ENCODE measurements around the gene RNF157. TPM values are rescaled to one million over a fixed set of nuclear protein-coding genes. Genes with fewer than 3 reads are reported as not detected.

The RNF157 gene
- total RNA-seq, 1 donor from 2014 or later, result 18.0 TPM

GRCh38 chr17:76137351-76138233, 102.7 kb downstream of the RNF157 start:
- ATAC-seq (no peak), DNase-seq (no peak)
- intact Hi-C loops (cut with micrococcal nuclease), result no loop called here

- intact Hi-C loops (cut with micrococcal nuclease), result no loop called here
- ATAC-seq, result no peak
Measured at GRCh38 chr17:76137001-76137350, 103.3 kb downstream of the RNF157 start.

DNA sequence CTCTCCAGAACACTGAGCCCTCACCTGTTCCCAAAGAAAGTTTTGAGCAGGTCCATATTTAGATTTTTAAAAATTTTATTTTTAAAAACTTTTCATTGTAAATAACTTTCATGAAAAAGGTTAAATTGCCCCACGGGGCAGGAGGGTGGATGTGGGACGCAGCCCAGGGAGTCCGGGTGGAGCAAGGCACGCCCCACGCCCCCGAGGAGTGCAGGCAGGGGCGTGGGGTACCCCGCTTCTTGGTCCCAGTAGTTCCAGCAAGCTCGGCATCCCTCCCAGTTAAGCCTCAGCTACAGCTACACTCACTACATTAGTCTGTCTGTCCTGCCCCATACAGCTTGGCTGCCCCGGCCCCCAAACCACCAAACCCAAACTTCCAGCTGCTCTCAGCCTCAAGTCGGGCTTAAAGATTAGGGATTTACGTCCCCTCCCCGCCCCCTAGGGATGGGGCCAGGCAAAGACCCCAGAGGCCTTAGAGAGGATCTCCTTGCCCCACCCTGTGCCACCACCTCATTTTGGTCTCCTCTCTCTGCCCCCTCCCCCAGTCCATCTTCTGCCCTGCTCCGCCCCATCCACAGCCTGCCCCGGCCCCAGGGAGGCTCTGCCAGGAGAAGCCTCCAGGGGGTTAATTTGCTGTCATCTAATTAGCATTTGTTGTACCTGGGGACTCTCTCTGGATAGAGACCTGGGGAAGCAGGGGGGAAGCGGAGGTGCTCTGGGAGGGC, 103.9 kb downstream of the RNF157 start:
- no peak for DNase-seq
- ATAC-seq, result no peak
- intact Hi-C loops (cut with micrococcal nuclease), result no loop called here

More at GRCh38 chr17:76137001-76137350, 103.3 kb downstream of the RNF157 start:
- no peak for DNase-seq

GRCh38 chr17:76135810-76136188, 104.5 kb downstream of the RNF157 start:
- ATAC-seq (no peak), DNase-seq (no peak)
- intact Hi-C loops (cut with micrococcal nuclease), result no loop called here

DNA sequence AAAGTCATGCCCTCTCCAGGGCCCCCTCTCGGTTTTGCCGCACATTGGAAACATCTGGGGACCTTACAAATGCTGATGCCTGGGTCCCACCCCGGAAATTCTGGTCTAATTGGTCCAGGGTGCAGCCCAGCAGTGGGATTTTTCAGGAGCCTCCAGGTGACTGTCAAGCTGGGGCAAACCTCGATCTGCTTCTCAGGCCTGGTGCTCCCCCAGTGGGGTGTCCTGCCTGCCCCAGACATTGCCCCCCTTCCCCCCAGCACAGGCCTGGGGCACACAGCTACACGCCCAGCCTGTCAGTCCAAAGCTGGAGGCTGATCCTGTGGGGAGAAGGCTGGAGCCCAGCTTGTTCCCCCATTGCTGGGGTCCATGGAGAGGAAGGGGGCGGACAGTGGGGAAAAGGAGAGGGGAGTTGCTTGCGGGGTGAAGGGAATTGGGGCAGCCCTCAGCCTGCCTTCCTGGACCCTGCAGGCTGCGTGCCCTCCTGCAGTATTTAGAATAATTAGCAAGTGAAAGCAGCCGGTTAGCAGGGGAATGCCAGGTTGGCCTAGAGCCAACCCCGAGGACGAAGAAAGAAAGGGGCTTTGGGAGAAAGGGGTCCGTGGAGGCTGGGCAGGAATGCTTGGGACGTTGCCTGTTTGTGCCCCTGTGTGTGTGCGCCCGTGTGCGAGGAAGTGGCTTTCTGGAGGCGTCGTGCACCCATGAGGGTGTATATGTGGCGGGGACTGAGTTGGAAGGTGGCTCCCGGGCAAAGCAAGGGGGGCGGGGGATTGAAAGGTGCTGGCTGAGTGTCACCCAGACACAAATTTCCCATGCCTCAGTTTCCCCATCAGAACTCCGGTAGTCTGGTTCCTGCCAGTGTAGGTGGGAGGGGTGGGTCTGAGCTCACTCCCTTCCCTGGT, 105.1 kb downstream of the RNF157 start:
- DNase-seq (no peak), ATAC-seq (no peak)
- intact Hi-C loops (cut with micrococcal nuclease), result no loop called here

DNA sequence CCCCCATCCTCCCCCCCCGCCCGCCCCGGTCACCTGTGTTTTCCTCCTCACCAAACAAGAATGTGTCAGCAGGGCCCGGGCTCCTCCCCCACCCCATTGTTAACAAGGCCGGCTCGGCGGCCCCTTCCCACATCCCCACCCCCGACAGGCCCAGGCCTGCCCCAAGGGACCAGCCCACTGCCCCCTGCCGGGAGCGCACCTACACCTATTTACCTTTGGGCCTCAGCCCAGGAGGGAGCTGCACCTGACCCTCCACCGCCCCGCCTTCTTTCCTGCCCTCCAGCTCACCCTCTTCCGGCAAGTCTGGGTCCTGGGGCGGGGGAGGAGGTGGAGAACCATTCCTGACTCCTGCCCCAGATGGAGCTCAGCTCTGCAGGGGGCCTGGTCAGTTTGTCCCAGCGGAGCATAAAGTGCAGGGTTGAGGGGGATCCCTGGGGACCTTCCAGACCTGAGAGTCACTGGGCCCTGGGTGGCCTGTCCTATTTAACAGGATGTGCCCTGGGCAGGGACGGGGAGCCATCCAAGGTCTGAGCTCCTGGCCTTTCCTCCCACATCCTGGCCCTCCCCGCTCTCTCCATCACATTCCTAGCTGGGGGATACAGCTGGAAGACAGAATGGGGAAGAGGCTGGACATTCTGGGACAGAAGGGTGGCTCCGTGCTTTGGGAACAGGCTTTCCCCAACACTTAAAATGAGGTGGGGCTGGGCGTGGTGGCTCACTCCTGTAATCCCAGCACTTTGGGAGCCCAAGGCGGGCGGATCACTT, 107.5 kb downstream of the RNF157 start:
- ATAC-seq, result no peak
- no peak for DNase-seq

GRCh38 chr17:76131692-76132573, 108.4 kb downstream of the RNF157 start:
- no peak for DNase-seq
- intact Hi-C loops (cut with micrococcal nuclease), result no loop called here
- no peak for ATAC-seq

More for the DNA sequence above, 107.5 kb downstream of the RNF157 start:
- intact Hi-C loops (cut with micrococcal nuclease), result no loop called here

DNA sequence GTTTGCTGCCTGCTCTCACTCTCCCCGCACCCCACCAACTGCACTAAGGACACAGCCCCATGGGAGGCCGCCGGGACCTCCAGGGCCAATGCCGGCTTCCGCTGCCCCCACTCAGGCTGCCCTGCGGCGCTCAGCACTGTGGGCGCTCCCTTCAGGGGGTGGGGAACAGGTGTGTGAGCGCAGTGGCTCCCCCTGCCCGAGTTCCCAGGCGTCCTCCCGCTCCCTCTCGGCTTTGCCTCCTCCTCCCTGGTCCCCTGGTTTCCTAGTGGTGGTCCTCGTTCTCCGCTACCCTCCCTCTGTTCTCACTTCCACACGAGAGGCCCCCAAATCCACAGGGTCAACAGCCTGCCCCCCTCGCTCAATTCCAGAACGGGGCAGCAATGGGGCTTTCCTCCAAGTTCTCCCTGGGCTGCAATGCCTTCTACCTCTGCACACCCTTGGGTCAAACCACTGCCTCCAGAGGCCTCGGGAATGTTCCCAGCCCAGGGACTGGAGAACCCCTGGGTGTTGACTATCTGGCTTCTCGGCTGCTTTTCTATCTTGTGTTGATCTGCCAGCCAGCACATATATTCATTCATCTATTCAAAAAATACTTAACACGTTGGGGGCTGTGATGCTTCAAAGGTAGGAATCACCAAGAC, 109.1 kb downstream of the RNF157 start:
- intact Hi-C loops (cut with micrococcal nuclease), result no loop called here
- DNase-seq, result no peak
- no peak for ATAC-seq

DNA sequence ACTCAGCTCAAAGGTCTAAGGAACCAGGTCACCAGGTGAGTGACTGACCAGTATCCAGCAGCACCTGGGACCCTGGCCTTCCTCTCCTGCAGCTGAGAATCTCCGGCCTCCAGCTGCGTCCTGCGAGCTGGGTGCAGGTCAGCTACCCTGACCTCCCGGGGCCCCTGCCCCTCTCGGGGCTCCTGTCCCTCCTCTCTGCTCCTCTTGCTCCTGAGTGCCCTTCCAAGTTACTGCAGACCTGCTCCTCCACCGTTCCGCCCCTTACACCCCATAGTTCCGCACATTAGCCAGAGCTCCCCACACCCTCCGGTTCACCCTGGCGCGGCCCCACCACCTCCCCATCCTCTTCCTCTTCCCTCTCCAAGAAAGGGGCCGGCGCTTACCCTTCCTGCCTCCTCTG, 109.8 kb downstream of the RNF157 start:
- intact Hi-C loops (cut with micrococcal nuclease), result no loop called here

DNA sequence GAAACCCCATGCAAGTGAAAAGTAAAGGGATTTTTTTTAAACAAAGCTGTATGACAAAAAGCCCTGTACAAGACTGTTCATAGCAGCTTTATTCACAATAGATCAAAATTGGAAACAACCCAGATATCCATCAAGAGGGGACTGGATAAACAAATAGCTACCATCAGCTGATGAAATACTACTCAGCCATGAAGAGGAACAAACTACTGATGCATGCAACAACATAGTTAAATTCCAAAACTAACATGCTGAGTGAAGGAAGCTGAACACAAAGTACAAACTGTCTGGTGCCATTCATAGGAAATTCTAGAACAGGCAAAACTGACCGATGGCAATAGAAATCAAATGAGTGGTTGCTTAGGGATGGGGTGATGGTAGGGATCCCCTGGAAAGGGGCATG, 114.4 kb downstream of the RNF157 start:
- DNase-seq (no peak), ATAC-seq (no peak)
- intact Hi-C loops (cut with micrococcal nuclease), result no loop called here

More for the DNA sequence above, 109.8 kb downstream of the RNF157 start:
- ATAC-seq (no peak), DNase-seq (no peak)

GRCh38 chr17:76125391-76125675, 115.0 kb downstream of the RNF157 start:
- intact Hi-C loops (cut with micrococcal nuclease), result no loop called here
- ATAC-seq, result no peak

GRCh38 chr17:76124582-76125390, 115.5 kb downstream of the RNF157 start:
- no peak for DNase-seq
- no peak for ATAC-seq
- intact Hi-C loops (cut with micrococcal nuclease), result no loop called here

More at GRCh38 chr17:76125391-76125675, 115.0 kb downstream of the RNF157 start:
- no peak for DNase-seq

DNA sequence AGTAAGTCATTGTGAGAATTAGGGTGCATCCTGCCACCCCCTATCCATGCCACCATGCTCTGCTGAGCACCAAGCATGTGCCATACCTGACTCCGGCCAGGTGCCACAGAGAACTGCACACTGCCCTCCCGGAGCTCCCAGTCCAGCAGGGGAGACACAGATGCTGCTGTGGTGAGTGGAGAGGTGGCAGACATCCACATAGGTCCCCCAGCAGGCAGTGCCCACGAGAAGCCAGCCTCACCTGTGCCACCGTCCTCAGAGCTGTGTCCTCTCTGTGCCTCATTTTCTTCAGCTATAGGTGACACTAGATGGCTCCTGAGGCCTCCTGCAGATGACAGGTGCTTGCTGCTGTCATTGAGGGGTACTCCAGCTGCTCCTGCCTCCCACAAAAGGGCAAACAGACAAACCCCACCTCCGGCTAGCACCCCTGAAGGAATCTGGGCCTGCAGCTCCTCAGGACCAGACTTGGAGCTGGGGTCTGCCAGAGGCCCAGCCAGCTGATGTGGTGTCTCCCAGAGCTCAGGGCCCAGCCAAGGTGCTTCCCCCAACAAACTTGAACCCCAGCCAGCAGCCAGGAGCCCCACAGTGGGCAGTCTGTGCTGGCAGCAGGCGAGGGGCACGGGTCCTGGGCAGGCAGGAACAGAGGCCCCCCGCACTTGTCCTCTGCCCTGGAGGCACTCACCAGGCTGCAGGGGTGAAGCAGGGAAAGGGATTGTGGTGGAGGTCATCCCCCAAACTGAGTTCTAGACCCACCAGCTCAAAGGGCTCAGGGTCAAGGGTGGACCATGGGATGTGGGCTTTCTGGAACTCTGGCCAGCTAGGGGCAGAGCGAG, 116.3 kb downstream of the RNF157 start:
- ATAC-seq (no peak), DNase-seq (no peak)
- intact Hi-C loops (cut with micrococcal nuclease), result no loop called here

DNA sequence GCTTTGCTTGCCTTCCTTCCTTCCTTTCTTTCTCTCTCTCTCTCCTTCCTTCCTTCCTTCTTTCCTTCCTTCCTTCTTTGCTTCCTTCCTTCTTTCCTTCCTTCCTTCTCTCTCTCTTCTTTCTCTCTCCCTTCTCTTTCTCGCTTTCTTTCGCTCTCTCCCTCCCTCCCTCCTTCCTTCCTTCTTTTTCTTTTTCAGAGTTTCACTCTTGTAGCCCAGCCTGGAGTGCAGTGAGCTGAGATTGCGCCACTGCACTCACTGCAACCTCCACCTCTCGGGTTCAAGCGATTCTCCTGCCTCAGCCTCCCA, 117.1 kb downstream of the RNF157 start:
- ATAC-seq, result no peak
- intact Hi-C loops (cut with micrococcal nuclease), result no loop called here
- no peak for DNase-seq

DNA sequence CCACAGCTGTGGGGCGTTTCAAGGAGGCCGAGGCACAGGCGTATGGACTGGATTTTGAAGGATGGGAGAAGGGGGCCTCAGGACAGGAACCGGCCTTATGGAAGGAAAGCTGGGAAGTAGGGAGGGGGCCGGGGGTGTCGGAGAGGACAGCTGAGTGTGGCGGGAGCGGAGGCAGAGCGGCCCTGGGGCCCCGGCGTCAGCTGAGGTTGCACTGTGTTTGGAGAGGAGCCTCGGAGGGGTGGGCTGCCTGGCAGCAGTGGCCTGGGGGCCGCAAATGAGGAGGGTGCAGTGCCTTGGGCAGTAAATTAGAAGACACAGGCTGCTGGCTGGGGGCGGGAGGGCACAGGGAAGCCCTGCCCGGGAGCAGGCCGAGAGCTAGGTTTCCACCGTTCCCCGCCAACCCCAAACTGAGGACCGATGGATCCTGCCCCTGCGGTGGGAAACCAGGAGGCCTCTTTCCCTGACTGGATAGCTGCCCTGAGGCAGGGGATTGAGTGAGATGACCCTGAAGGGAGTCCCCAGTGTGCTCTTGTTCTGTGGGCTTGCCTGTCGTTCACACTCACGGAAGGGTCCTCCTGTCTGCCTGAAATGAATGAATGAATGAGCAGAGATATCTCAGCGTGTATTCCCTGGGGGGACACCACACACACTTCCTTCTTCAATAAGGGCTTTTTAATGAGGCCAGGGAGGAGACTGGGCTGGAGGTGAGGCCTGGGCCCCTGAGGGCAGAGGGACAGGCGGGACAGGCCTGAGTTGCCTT, 117.7 kb downstream of the RNF157 start:
- DNase-seq, result no peak

More for the DNA sequence above, 117.7 kb downstream of the RNF157 start:
- intact Hi-C loops (cut with micrococcal nuclease), result no loop called here
- no peak for ATAC-seq

Measured in left ventricle myocardium superior (tissue), 1 donor.